ENCODE data around the gene ERBB4.

- TF ChIP-seq, protein P1, sequence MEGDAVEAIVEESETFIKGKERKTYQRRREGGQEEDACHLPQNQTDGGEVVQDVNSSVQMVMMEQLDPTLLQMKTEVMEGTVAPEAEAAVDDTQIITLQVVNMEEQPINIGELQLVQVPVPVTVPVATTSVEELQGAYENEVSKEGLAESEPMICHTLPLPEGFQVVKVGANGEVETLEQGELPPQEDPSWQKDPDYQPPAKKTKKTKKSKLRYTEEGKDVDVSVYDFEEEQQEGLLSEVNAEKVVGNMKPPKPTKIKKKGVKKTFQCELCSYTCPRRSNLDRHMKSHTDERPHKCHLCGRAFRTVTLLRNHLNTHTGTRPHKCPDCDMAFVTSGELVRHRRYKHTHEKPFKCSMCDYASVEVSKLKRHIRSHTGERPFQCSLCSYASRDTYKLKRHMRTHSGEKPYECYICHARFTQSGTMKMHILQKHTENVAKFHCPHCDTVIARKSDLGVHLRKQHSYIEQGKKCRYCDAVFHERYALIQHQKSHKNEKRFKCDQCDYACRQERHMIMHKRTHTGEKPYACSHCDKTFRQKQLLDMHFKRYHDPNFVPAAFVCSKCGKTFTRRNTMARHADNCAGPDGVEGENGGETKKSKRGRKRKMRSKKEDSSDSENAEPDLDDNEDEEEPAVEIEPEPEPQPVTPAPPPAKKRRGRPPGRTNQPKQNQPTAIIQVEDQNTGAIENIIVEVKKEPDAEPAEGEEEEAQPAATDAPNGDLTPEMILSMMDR (IDR thresholded peaks at IDR 0.05), result no peak
- TF ChIP-seq REST (IDR thresholded peaks at IDR 0.05) (no peak), POLR2A (IDR thresholded peaks at IDR 0.05; ENCODE audit: low read length) (no peak), HDAC2 (IDR thresholded peaks at IDR 0.05) (no peak), HOXA7 (CRISPR knock-in tag; IDR thresholded peaks at IDR 0.05) (no peak), SMC3 (IDR thresholded peaks at IDR 0.05) (no peak), MAFK (IDR thresholded peaks at IDR 0.05; ENCODE audit: partially characterized antibody) (no peak), ELK1 (IDR thresholded peaks at IDR 0.05; ENCODE audit: low read depth, low read length) (no peak), PHF8 (IDR thresholded peaks at IDR 0.05; ENCODE audit: borderline replicate concordance, low read depth) (no peak), MAX (IDR thresholded peaks at IDR 0.05) (no peak), EHMT2 (IDR thresholded peaks at IDR 0.05; ENCODE audit: low read depth) (no peak)
Observed at GRCh38 chr2:211451642-211452041, 1087.0 kb downstream of the ERBB4 start.
